Trophoblast cell (in vitro differentiated cells and primary cell): ENCODE measurements around the gene ACTMAP.
"Not testable (repeated sequence)": the region's sequence is repeated elsewhere in the genome, so short reads cannot be mapped to it uniquely, and the experiment has no call there.

Experiments used
- DNase-seq, 2 donors: peaks; one replicate each; pipeline ENCODE4 v3.0.0-alpha.2; 2016
- H2AFZ ChIP-seq: 2 replicates; pipeline ENCODE4 v1.6.1; 2013; ENCODE audit warnings: low read length, moderate library complexity, mild to moderate bottlenecking; ENCODE audit not compliant: insufficient read depth, poor library complexity
- H2AK5ac ChIP-seq: 2 replicates; pipeline ENCODE4 v1.6.1; 2013; ENCODE audit warnings: mild to moderate bottlenecking, low read length
- H2BK120ac ChIP-seq: 2 replicates; pipeline ENCODE4 v1.6.1; 2013; ENCODE audit warnings: low read length, mild to moderate bottlenecking, moderate library complexity; ENCODE audit not compliant: insufficient read depth, poor library complexity
- H2BK12ac ChIP-seq: 2 replicates; pipeline ENCODE4 v1.6.1; 2013; ENCODE audit warnings: mild to moderate bottlenecking, low read length, moderate library complexity
- H2BK5ac ChIP-seq: 2 replicates; pipeline ENCODE4 v1.6.1; 2013; ENCODE audit warnings: low read length, low read depth, moderate library complexity, mild to moderate bottlenecking; ENCODE audit not compliant: poor library complexity
- H3K14ac ChIP-seq: 2 replicates; pipeline ENCODE4 v1.6.1; 2013; ENCODE audit warnings: mild to moderate bottlenecking, low read length
- H3K18ac ChIP-seq: 2 replicates; pipeline ENCODE4 v1.6.1; 2013; ENCODE audit warnings: mild to moderate bottlenecking, low read length
- H3K23ac ChIP-seq: 2 replicates; pipeline ENCODE4 v1.6.1; 2013; ENCODE audit warnings: low read length
- H3K27ac ChIP-seq: 2 replicates; pipeline ENCODE4 v1.5.1; 2013; ENCODE audit warnings: low read depth, mild to moderate bottlenecking, inconsistent platforms, low read length, moderate library complexity
- H3K27me3 ChIP-seq: 2 replicates; pipeline ENCODE4 v1.6.1; 2013; ENCODE audit warnings: inconsistent platforms, mild to moderate bottlenecking, low read length, moderate library complexity; ENCODE audit not compliant: insufficient read depth
- H3K36me3 ChIP-seq, 2 experiments: 1 replicate in 1 of 2; 2 replicates in 1 of 2; pipeline ENCODE4 v1.6.1; 2013; ENCODE audit warnings: low read length in 2 of 2, mild to moderate bottlenecking in 2 of 2, moderate library complexity in 1 of 2; ENCODE audit not compliant: insufficient read depth in 2 of 2, control insufficient read depth in 1 of 2
- H3K4ac ChIP-seq: 2 replicates; pipeline ENCODE4 v1.6.1; 2013; ENCODE audit warnings: low read depth, mild to moderate bottlenecking, low read length, moderate library complexity
- H3K4me1 ChIP-seq, 2 experiments: 1 replicate in 1 of 2; 2 replicates in 1 of 2; pipeline ENCODE4 v1.6.1; 2013; ENCODE audit warnings: low read length in 2 of 2, mild to moderate bottlenecking in 2 of 2, moderate library complexity in 1 of 2; ENCODE audit not compliant: insufficient read depth in 2 of 2, control insufficient read depth in 1 of 2
- H3K4me2 ChIP-seq: 2 replicates; pipeline ENCODE4 v1.6.1; 2013; ENCODE audit warnings: inconsistent platforms, mild to moderate bottlenecking, low read length, moderate library complexity
- H3K4me3 ChIP-seq: 2 replicates; pipeline ENCODE4 v1.5.1; 2013; ENCODE audit warnings: mild to moderate bottlenecking, low read depth, low read length, inconsistent platforms
- H3K79me1 ChIP-seq: one replicate; pipeline ENCODE4 v1.6.1; 2013; ENCODE audit warnings: low read length
- H3K79me2 ChIP-seq: 2 replicates; pipeline ENCODE4 v1.6.1; 2013; ENCODE audit warnings: low read length, mild to moderate bottlenecking; ENCODE audit not compliant: control insufficient read depth, insufficient read depth, poor library complexity
- H3K9ac ChIP-seq: 2 replicates; pipeline ENCODE4 v1.6.1; 2013; ENCODE audit warnings: mild to moderate bottlenecking, low read length
- H3K9me3 ChIP-seq: 2 replicates; pipeline ENCODE4 v1.6.1; 2013; ENCODE audit warnings: low read depth, mild to moderate bottlenecking, control low read depth, inconsistent platforms, low read length; ENCODE audit not compliant: insufficient read depth
- H4K12ac ChIP-seq: 2 replicates; pipeline ENCODE4 v1.6.1; 2013; ENCODE audit warnings: low read depth, mild to moderate bottlenecking, low read length, moderate library complexity
- H4K8ac ChIP-seq: 2 replicates; pipeline ENCODE4 v1.6.1; 2013; ENCODE audit warnings: low read depth, mild to moderate bottlenecking, low read length, moderate library complexity
- H4K91ac ChIP-seq: one replicate; pipeline ENCODE4 v1.6.1; 2013; ENCODE audit warnings: low read depth, mild to moderate bottlenecking, low read length, moderate library complexity
- WGBS: extraction: QIAGEN DNeasy Blood & Tissue Kit; methylation state at CpG from one replicate; pipeline ENCODE4 v1.1.7; 2013; ENCODE audit warnings: missing lambda C conversion rate; ENCODE audit not compliant: insufficient read length, insufficient coverage; ENCODE audit errors: extremely low coverage; 5-methylcytosine and 5-hydroxymethylcytosine counted together

Gene ACTMAP

DNA sequence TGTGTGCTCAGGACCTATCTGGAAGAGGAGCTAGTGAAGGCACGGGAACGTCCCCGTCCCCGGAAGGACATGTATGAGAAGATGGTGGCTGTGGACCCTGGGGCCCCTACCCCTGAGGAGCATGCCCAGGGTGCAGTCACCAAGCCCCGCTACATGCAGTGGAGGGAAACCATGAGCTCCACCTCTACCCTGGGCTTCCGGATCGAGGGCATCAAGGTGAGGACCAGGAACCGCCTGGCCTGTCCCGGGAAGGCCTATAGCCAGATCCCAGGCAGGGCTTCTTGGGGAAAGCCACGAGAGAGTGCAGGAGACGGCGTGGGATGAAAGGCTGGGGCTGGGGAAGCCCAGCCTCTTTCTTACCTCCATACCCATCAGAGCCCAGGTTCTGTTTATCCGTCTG, 17.1 kb downstream of the ACTMAP start:
- H3K9ac ChIP-seq, result no peak overlapping the region
- H3K9me3 ChIP-seq, result no peaks in the 10 kb centered on the region
- H3K4me2 ChIP-seq, result no peak overlapping the region
- H3K79me1 ChIP-seq, result no peaks in the 10 kb centered on the region
- H4K8ac ChIP-seq, result no peak overlapping the region
- H4K91ac ChIP-seq, result no peak overlapping the region
- H3K4ac ChIP-seq, result no peak overlapping the region
- H3K23ac ChIP-seq, result no peak overlapping the region
- no peaks in the 10 kb centered on the region for H3K27me3 ChIP-seq
- no peaks in the 10 kb centered on the region for H3K79me2 ChIP-seq
- WGBS, result no CpG with 5 or more reads among the region's 13 CpGs
- no peak overlapping the region for H3K27ac ChIP-seq
- no peak overlapping the region for H2AK5ac ChIP-seq
- H4K12ac ChIP-seq, result no peak overlapping the region
- no peaks in the 10 kb centered on the region for H3K4me1 ChIP-seq
- H3K4me3 ChIP-seq, result no peak overlapping the region
- H3K14ac ChIP-seq, result no peak overlapping the region
- peaks cover 71 to 83% of the 10 kb centered on the region in 2 experiments for H3K36me3 ChIP-seq
- no peak overlapping the region for H2AFZ ChIP-seq
- H2BK120ac ChIP-seq, result no peak overlapping the region
- H3K18ac ChIP-seq, result no peak overlapping the region
- DNase-seq, result no peak
- H2BK12ac ChIP-seq, result no peak overlapping the region
- H2BK5ac ChIP-seq, result no peak overlapping the region

DNA sequence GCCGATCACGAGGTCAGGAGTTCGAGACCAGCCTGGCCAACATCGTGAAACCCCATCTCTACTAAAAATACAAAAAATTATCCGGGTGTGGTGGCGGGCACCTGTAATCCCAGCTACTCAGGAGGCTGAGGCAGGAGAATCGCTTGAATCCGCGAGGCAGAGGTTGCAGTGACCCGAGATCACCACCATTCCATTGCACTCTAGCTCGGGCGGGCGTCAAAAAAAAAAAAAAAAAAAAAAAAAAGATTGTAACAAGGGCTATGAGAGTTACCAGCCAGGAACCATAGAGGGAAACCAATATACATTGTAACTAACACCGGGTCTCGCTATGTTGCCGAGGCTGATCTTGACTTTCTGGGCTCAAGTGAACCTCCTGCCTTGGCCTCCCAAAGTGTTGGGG, 18.0 kb downstream of the ACTMAP start:
- H3K9ac ChIP-seq, DNase-seq, H3K23ac ChIP-seq, H2BK12ac ChIP-seq, H3K14ac ChIP-seq, H4K12ac ChIP-seq, H3K4me3 ChIP-seq, H3K4me2 ChIP-seq, H3K18ac ChIP-seq, H2BK120ac ChIP-seq, H3K79me2 ChIP-seq, H4K8ac ChIP-seq, H3K4me1 ChIP-seq, H4K91ac ChIP-seq, H3K27ac ChIP-seq, H3K9me3 ChIP-seq, H3K4ac ChIP-seq, H3K27me3 ChIP-seq, H2BK5ac ChIP-seq, H2AK5ac ChIP-seq, H2AFZ ChIP-seq, H3K79me1 ChIP-seq: not testable (repeated sequence)
- peaks cover 72 to 87% of the 10 kb centered on the region in 2 experiments for H3K36me3 ChIP-seq
- WGBS, result no CpG with 5 or more reads among the region's 16 CpGs

DNA sequence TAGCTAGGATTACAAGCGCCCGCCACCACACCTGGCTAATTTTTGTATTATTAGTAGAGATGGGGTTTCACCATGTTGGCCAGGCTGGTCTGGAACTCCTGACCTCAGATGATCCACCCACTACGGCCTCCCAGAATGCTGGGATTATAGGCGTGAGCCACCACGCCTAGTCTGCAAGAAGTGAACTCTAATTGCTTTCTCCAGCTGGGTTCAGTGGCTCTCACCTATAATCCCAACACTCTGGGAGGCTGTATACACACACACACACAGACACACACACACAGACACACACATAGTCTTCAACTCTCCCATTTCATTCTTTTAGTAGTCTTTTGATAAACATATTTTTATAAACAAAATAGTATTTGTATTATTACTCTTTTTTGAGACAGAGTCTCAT, 20.2 kb downstream of the ACTMAP start:
- H3K18ac ChIP-seq, H3K4me2 ChIP-seq, H3K4me1 ChIP-seq, H2BK120ac ChIP-seq, H2BK12ac ChIP-seq, H3K4ac ChIP-seq, H3K79me1 ChIP-seq, H3K79me2 ChIP-seq, H3K9ac ChIP-seq, H3K27me3 ChIP-seq, H4K8ac ChIP-seq, H3K4me3 ChIP-seq, DNase-seq, H4K12ac ChIP-seq, H2AK5ac ChIP-seq, H3K9me3 ChIP-seq, H2AFZ ChIP-seq, H4K91ac ChIP-seq, H2BK5ac ChIP-seq, H3K27ac ChIP-seq, H3K23ac ChIP-seq, H3K14ac ChIP-seq: not testable (repeated sequence)
- H3K36me3 ChIP-seq, result peaks cover 68 to 86% of the 10 kb centered on the region in 2 experiments
- no CpG with 5 or more reads among the region's 5 CpGs for WGBS

DNA sequence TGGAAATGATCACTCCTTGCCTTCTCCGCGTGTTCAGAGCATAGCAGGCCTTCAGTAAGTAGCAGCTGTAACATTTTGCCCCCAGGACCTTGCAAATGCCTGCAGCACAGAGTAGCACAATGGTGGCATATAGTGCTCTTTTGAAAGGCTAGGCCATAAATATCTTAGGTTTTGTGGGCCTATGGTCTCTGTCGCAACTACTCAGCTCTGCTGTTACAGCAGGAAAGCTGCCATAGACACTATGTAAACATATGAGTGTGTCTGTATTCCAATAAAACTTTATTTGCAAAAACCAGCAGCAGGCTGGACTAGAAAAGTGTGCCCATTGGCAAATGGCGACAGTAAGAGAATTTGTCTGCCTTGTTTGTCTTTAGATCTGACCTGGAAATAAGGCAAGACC, 24.0 kb downstream of the ACTMAP start:
- no CpG with 5 or more reads among the region's 4 CpGs for WGBS
- Histone ChIP-seq H3K4me1 (no peaks in the 10 kb centered on the region), H3K9ac (no peak overlapping the region), H3K18ac (no peak overlapping the region), H2BK5ac (no peak overlapping the region), H4K8ac (no peak overlapping the region), H3K36me3 (peaks cover 58 to 69% of the 10 kb centered on the region in 2 experiments), H3K79me1 (no peaks in the 10 kb centered on the region), H3K23ac (no peak overlapping the region), H3K14ac (no peak overlapping the region), H3K4me2 (no peak overlapping the region), H4K91ac (no peak overlapping the region), H2AFZ (no peak overlapping the region), H2BK120ac (no peak overlapping the region), H3K27me3 (no peaks in the 10 kb centered on the region), H3K4ac (no peak overlapping the region), H2BK12ac (no peak overlapping the region), H4K12ac (no peak overlapping the region), H3K27ac (no peak overlapping the region), H2AK5ac (no peak overlapping the region), H3K79me2 (peaks cover 1% of the 10 kb centered on the region), H3K4me3 (no peak overlapping the region), H3K9me3 (no peaks in the 10 kb centered on the region)
- DNase-seq, result no peak
